ENCODE results near the gene SLC26A6. TPM values are rescaled to one million over a fixed set of nuclear protein-coding genes. Genes with fewer than 3 reads are reported as not detected.

The SLC26A6 gene
- polyA plus RNA-seq, 10 donors = 6.2 to 14.1 (median 8.5) TPM

DNA sequence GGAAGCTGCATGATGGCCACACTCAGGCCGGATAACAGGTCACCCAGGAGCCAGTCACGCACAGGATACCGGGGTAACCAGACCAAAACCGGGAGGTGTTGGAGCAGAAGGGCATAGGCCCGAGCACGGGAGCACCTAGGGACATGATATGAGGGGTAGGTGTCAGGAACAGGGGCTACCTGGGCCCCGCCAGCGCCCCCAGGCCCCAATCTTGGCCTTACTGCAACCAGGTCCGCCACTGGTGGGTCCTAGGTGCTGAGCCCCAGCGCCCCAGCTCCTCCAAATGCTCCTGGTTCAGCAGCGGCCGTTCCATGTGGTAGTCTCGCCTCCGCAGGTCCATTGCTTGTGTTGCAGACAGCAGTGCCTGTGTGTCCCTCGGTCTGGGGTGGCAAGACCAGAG, 2.0 kb downstream of the SLC26A6 start:
- DNase-seq = no peak

DNA sequence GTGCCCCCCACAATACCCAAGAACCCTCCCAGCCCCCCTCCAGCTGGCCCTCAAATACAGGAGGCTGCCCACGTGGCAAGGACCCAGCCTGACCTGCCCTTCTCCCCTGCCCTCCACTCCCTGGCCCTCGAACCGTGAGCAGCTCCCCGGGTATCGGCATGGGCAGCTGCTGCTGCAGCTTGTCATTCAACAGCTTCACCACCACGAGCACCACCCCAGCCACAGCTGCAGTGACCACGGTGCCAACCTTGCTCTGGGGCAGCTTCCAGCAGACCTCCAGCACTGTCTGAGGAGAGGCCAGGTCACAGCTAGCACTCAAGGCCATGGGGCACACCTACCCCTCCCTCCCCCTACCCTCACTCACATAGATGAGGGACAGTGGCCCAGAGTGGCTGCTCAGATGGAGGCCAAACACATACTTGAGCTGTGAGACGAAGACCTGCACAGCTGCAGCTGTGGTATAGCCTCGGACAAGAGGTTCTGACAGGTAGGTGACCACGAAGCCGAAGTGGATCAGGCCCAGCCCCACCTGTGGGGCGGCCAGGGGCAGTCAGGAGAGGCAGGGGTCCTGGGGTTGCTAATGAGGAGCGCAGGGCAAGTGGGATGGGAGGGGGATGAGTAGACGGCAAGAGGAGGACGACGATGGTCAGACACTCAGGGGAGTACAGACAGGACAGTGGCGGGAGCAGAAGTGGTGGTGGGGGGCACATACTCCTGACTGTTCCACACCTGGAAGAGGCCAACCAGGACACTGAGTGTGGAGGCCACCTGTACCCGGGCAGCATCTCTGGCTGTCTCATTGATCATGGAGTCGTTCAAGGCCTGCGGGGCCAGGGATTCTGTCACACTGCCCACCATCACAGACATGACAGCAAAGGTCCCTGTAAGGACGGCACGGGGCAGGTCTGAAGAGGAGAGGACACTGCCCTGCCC, 3.5 kb downstream of the SLC26A6 start:
- DNase-seq = no peak

DNA sequence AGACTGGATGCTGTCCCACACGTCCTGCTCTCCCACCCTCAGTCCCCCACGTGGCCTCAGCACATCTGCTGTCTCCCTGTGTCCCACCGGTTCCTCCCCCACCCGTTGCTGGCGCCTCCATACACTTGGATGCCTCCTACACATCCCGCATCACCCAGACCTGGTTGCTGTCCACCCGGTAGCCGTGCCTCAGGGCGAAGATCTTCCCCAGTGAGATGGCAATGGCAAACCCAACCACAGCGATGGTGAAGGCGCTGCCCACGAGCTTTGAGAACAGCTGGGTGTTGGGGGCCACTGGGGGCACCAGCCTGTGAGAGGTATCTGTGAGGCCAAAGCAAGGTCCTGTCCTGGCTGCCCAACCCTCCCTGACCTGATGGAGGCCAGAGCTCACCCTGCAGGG, 4.4 kb downstream of the SLC26A6 start:
- no peak for DNase-seq

DNA sequence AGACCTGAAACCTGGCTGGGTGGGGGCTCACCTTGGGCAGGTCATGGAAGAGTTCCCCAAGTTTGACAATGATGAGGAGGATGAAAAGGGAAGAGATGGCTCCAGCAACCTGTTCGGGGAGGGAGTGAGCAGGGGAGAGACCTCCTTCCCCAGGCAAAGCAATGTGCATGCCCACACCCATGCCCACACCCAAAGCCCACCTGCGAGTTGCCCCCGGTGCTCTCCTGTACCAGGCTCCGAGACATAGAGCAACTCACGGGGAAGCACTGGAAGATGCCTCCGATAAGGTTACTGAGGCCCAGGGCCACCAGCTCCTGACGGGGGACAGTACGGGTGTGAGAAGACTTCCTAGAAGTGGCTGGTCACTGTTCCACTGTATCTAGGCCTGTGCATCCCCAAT, 4.9 kb downstream of the SLC26A6 start:
- DNase-seq = no peak

DNA sequence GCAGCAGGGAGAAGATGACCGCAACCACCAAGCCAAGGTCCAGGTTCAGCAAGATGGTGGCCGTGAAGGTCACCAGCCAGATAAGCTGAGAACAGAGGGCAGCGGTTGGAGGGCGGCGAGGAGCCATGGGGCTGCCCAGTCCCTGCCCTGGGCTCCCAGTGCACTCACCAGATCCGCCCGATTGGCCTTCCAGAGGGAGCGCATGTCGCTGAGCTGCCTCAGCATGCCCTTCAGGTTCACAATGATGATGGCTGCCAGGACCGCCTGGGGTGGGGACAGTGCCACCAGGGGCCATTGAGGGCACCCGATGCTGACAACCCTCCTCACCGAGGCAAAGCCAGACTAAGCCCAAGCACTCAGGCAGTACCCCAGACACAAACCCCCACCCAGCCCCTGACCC, 5.4 kb downstream of the SLC26A6 start:
- no peak for DNase-seq

DNA sequence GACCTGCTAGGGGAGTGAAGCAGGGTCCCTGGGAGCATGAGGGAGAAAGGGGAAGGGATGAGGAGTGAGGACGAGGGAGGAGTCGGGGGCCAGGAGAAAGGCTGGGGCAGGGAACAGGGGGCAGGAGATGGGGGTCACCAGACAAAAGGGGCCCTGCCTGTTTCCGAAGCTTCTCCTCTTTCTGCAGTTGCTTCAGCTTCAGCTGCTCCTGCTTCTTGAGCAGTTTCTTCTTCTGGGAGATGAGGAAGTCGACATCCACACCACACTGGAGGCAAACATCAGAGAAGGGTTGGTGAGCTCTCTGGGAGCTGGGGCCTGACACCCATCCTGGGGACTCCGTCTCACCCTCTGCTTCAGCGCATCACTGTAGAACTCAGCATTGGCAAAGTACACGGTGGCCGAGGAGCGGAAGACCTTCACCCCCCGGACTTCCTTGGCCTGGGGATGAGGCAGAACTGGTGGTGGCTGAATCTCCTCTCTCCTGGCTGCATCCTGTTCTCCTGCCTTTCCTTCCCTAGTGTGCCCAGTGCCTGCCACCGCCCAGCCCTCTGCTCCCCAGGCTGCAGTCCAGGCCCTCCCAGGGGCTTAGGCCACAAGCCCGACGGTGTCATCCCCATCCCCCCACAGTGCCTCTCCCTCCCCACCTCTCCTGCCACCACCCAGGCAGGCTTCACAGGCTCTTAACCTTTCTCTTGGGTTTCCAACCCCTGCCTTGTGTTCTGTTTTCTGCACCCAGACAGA, 6.8 kb downstream of the SLC26A6 start:
- no peak for DNase-seq

DNA sequence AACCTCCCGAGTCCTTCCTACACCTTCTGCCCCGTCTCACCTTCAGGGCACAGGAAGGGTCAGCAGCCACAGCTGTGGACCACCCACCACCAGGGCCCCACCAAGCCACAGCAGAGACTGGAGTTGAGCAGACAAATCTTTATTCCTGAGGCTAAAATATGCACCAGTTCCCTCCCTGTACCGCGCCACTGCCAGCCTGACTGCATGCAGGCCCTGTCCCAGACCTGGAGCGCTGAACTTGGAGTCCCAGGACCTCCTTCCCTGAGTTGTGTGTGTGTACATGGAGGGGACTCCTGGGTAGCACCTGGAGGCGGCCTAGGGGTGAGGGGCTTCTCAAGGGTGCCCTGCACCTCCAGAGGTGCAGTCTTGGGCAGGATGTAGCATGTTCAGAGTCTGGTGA, 9.7 kb downstream of the SLC26A6 start:
- no peak for DNase-seq

DNA sequence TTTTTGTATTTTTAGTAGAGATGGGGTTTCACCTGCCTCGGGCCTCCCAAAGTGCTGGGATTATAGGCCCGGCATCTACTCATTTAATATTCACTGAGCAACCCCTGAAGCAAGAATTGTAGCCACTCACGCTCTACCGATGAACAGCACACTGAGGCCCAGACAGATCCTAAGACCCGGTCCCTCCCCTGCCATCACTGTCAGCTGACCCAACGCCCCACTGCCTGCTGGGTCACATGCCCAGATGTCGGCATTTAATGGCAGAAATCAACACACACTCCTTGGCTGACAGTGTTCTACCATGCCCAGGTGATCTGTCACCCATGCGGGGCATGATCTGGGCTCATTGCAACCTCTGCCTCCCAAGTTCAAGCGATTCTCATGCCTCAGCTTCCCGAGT, 10.5 kb downstream of the SLC26A6 start:
- no peak for DNase-seq

DNA sequence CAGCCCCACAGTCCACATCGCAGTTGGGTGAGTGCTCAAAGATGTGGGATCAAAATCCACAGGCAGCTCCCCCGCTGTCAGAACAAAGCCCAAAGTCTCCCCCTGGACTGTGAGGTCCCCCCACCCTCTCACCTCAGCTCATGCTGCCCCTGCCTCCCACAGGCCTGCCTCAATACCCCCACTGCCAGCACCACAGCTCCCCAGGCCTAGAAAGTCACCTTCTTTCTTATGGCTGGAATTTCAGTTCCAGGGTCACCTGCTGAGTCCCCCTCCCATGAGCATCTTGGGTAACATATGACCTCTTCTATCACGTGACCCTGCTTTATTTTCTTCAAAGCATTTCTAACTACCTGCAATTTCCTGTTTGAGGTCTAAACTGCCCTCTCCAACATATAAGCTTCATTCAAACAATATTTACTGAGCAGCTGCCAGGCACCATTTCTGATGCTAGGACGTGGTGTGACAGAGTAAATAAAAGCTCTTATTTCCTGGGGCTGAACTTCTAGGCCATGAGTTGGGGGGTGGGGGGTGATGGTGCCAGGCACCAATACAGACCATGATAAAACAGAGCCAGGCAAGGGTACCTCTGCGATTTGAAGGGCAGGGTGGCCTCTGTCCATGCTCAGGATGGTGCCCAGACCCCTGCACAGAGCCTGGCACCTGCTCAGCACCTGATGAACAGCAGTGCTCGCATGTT, 11.3 kb downstream of the SLC26A6 start:
- DNase-seq = no peak

DNA sequence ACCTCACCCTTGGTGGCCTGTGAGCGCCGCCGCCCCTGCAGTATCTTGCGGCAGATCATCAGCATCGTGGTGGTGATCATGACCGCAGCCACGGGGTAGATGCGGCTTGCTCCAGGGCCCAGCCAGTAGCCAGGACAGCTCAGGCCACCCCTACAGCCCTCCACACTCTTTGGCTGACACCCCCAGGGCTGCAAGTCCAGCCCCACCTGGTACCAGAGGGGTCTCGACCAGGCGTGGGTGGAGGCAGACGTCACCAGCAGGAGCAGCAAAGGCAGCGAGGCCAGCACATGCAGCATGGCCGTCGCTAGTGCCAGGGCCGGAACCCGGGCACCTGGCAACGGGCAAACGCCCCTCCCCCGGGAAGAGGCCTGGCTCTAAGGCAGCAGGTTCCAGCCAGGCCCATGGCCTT, 13.8 kb downstream of the SLC26A6 start, which contains the start of gene TMEM89:
Gene TMEM89, minus strand, starts transcription at position 309 of the 409 bp plus-strand sequence. Its CDS starts 13 bp downstream, at position 296.
- no peak for DNase-seq

DNA sequence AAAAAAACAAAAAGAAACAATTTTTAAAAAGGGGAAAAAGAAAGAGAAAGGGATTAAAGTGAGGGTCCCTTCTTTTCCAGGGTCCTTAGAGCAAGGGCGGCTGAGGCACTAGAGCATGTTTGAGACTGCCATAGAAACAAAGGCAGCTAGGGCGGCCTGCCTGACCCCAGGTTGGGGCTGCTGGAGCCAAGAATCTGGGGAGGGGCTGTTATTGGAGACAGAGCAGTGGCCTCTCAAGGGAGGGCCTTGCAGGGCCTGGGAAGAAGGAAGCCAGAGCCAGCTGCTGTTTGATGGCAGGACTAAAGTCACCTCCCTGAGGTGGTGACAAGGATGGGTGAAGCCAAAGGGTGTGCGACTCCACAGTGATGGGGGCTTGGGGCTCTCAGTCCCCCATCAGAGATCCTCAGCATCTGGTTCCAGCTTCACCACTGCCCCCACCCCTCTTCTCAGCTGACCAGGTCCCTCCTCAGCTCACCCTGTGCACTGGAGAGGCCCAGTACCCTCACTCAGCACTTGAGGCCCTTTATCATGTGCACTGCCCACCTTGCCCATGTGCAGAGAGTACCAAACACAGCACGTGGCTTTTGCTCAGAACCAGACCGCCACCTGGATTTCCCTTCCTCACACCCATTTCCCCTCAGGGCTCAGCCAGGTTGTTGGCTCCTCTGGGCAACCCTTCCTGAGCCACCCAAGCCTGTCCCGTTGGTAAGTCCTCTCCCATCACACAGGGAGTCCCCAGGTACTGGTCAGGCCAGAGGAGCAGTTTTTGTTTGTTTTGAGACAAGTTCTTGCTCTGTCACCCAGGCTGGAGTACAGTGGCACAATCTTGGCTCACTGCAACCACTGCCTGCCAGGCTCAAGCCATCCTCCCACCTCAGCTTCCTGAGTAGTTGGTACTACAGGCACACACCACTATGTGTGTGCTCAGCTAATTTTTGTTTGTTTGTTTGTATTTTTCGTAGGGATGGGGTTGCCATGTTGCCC, 15.4 kb downstream of the SLC26A6 start:
- no peak for DNase-seq

DNA sequence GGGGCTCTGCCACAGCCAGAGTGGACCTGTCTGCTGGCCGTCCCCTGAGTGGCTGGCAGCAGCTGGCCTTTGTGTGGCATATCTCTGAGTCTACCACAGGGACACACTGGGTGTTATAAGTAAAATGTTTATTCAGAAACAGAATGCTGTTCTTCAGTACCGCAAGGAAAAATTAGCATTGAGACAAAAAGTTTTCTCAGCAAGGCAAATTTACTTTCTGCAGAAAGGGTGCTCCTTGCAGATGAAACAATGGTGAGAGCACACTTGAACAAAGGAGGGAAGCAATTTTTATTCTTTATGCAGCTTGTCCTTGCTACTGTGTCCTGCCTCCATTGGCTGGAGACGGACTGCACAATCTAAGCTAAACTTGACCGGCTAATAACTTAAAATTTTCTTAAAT, 17.7 kb downstream of the SLC26A6 start:
- no peak for DNase-seq

DNA sequence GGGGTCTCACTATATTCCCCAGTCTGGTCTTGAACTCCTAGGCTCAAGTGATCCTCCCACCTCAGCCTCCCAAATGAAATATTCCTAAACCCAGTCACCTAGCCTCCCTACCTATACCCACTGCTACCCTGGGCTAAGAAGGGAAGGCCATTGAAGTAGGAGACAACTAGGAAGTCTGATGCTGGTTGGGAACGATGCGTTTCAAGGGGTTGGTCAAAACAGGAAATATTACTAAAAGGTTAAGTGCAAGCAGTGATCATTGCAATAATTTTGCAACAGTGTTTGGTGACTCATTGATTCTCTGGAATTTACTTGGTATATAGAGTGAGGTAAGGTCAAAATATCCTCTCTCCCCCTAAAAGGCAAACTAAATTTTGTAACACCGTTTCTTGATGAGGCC, 21.2 kb downstream of the SLC26A6 start:
- no peak for DNase-seq

DNA sequence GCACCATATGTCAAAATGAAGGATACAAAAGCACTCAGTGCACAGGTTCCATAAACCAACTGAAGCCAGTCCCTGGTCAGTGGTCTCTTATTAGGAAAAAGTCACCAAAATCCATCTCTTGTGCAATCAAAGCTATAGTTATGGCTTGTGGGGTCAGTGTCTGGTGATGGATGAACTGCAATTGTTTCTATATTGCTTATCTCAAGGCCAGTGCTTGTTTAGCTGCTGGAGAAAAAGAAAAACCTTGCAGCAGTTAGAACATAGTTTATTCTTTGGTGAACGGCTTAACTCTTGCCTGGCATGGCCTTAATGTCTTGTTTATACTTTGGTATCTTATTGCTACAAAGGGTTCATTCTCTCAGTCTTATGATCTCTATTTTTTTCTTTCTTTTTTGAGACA, 23.0 kb downstream of the SLC26A6 start:
- DNase-seq = no peak

DNA sequence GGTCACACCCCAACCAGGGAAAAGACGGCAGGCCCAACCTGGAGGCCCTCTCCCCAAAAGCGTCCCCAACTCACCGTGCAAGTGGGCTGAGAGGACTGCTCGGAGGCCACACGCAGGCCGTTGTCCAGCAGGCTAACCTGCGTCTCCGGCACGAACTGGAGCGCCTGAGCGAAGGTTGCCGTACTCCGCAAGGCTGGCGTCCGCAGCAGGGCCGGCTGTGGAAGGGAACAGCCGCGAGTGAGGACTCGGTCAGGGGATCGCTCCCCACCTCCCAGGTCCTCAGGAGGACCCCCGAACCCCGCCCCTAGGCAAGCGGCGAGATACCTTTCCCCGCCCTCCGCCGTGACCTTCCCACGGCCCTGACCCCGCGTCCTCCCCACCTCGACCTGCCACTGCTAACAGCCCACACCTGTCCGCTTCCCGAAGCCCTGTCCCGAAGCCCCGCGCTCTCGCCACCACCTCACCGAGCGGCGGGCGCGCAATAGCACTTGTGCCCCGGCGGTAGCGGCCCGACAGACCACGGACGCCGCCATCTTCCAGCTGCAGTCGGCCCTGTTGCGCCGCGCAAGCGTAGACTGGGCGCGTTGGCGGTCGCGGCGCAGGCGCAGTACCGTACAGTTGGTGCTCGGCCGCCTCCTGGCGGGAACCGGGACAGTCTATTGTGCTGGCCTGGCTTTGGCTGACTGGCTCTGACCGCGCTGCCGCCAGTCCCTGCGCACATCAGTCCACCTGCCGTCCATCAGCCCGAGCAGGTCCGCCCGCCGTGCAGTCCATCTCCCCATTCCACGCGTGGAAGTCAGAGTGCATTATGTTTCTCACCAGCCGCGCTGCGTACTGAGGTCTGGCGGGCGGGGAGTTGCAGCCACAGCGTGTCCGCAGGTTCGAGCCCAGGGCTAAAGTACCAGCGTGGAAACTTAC, 25.9 kb downstream of the SLC26A6 start, which contains the start of gene UQCRC1:
Gene UQCRC1, minus strand, starts transcription at position 559 of the 918 bp plus-strand sequence. Its CDS starts 26 bp downstream, at position 533.
- peak; percentile 92 to 98 (median 96) for DNase-seq

DNA sequence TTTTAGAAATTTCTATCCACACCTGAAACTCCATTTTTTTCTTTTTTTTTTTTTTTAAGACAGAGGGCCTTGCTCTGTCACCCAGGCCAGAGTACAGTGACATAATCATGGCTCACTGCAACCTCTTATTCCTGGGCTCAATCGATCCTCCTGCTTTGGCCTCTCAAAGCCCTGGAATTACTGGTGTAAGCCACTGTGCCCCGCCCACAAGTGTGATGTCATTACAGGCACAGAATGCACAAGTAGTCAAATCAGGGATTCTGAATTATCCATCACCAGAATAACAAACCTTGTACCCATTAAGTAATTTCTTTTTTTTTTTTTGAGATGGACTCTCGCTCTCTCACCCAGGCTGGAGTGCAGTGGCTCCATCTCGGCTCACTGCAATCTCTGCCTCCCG, 27.7 kb downstream of the SLC26A6 start:
- no peak for DNase-seq

DNA sequence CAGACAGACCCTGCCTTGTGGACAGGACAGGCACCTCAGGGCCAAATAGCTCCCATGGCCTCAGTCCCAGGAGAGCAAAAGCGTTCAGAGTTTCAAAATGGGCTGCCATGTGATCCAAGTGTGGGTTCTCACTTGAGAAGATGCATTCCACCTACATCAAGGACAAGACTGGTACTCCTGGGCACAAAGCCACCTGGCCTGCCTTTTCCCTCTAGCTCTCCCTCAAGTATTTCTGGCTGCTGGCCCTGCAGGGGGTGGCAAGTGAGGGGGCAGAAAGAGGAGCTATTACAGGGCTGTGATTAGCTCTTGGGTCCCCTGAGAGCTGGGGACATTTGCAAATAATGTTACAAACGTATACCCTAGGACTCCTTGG, 33.7 kb downstream of the SLC26A6 start:
- DNase-seq = no peak

DNA sequence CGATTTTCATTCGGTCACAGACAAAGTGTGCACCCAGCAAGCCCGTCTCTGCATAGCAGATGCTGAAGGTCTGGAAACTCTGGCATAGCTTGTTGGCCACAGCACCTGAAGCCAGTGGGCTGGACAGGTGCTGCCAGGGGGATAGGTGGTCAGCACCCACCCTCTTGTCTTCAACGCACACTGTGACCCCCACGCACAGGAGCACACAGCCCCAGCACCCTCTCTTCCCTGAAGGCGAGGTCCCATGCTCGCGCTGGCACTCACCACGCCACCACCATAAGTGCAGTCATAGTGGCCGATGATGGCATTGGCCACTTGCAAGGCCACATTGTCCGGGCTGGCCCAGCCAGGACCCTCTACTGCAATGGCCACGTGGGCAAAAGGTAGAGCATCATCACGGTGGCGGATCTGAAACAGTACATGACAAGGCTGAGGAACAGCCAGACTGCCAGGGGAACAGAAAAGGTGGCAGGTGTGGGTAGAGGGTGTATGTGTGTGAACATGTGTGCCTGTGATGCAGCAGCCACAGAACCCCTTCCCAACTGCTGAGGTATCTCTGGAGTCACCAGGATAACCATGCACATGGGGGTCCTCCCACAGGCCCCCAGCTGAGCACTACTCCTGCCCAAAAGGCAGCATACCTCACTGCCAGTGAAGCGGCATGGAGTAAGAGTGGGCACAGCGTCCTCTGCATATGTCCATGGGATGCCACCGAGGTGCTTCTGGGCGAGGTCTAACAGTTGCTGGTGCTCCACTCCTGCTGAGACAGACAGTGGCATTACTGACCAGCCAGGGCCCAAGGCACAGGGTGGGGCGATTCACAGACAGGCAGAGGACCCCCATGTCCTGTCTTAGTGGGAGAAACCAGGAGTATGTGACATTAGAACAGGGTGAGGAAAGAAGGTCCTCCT, 34.3 kb downstream of the SLC26A6 start:
- DNase-seq = no peak

Measured in muscle of back (tissue), 11 donors.